Neural progenitor cell (in vitro differentiated cells): ENCODE results near the gene MUC22. TPM values are rescaled to one million over a fixed set of nuclear protein-coding genes. Genes with fewer than 3 reads are reported as not detected.
"Not testable (repeated sequence)": the region's sequence is repeated elsewhere in the genome, so short reads cannot be mapped to it uniquely, and the experiment has no call there.

Experiments used
- DNase-seq: peaks from one replicate; pipeline ENCODE4 v3.0.0-alpha.2; 2016; ENCODE audit warnings: low spot score
- H2AFZ ChIP-seq: fragments of 200-600 bp; sonication (generic); replicated peaks from 2 replicates; pipeline ENCODE4 v1.6.1; 2016; ENCODE audit warnings: antibody characterized with exemption
- H3F3A ChIP-seq: fragments of 200-600 bp; sonication (generic); 2 replicates; pipeline ENCODE4 v1.6.1; 2016; ENCODE audit warnings: antibody characterized with exemption, low read depth
- H3K27ac ChIP-seq: fragments of 200-600 bp; sonication (generic); 2 replicates; pipeline ENCODE4 v1.5.1; 2016; ENCODE audit warnings: mild to moderate bottlenecking
- H3K27me3 ChIP-seq: fragments of 200-600 bp; sonication (generic); 2 replicates; pipeline ENCODE4 v1.6.1; 2016; ENCODE audit warnings: mild to moderate bottlenecking, moderate library complexity
- H3K36me3 ChIP-seq: fragments of 200-600 bp; sonication (generic); 2 replicates; pipeline ENCODE4 v1.5.1; 2016
- H3K4me1 ChIP-seq: fragments of 200-600 bp; sonication (generic); 2 replicates; pipeline ENCODE4 v1.6.1; 2016; ENCODE audit warnings: mixed run types
- H3K4me2 ChIP-seq: fragments of 200-600 bp; sonication (generic); 2 replicates; pipeline ENCODE4 v1.6.1; 2016
- H3K4me3 ChIP-seq: fragments of 200-600 bp; sonication (generic); 2 replicates; pipeline ENCODE4 v1.5.1; 2016
- H3K79me2 ChIP-seq: fragments of 200-600 bp; sonication (generic); 2 replicates; pipeline ENCODE4 v1.6.1; 2016; ENCODE audit warnings: low read depth
- H3K9ac ChIP-seq: fragments of 200-600 bp; sonication (generic); 2 replicates; pipeline ENCODE4 v1.6.1; 2016
- H3K9me3 ChIP-seq: fragments of 200-600 bp; sonication (generic); 2 replicates; pipeline ENCODE4 v1.5.1; 2016; ENCODE audit warnings: low read depth
- H4K20me1 ChIP-seq: fragments of 200-600 bp; sonication (generic); 2 replicates; pipeline ENCODE4 v1.6.1; 2016; ENCODE audit warnings: low read depth
- H3K27ac Mint-ChIP-seq: 3 replicates; pipeline ENCODE4 v1.8.0; 2021; ENCODE audit warnings: mixed read lengths
- H3K27me3 Mint-ChIP-seq: 2 replicates; pipeline ENCODE4 v1.8.0; 2022; ENCODE audit warnings: low read depth, mild to moderate bottlenecking, inconsistent platforms, moderate library complexity, mixed read lengths; ENCODE audit not compliant: insufficient read depth
- H3K36me3 Mint-ChIP-seq: 3 replicates; pipeline ENCODE4 v1.8.0; 2021; ENCODE audit warnings: mixed read lengths
- H3K4me1 Mint-ChIP-seq: 3 replicates; pipeline ENCODE4 v1.8.0; 2021; ENCODE audit warnings: mixed read lengths
- H3K4me3 Mint-ChIP-seq: 3 replicates; pipeline ENCODE4 v1.8.0; 2021; ENCODE audit warnings: mild to moderate bottlenecking, moderate library complexity, mixed read lengths
- H3K9me3 Mint-ChIP-seq: 3 replicates; pipeline ENCODE4 v1.8.0; 2020; ENCODE audit warnings: mixed read lengths
- EZH2 ChIP-seq: fragments of 200-600 bp; sonication (generic); IDR thresholded peaks from 2 replicates; pipeline ENCODE4 v1.6.1; 2017; ENCODE audit warnings: antibody characterized with exemption, mild to moderate bottlenecking, moderate library complexity
- EZH2phosphoT487 ChIP-seq: fragments of 200-600 bp; sonication (generic); IDR thresholded peaks from 2 replicates; pipeline ENCODE4 v1.6.1; 2017; ENCODE audit warnings: antibody characterized with exemption
- total RNA-seq: library from RNA; depleted of rRNA; stranded (reverse); fragments of >200 nt; gene quantifications from 2 replicates; pipeline ENCODE4 v1.2.3, GENCODE V29; 2015; ENCODE audit warnings: low replicate concordance
- TF ChIP-seq, protein P1 (sequence below): fragments of 200-600 bp; sonication (generic); IDR thresholded peaks from 2 replicates; pipeline ENCODE4 v1.5.1; 2017; ENCODE audit warnings: antibody characterized with exemption, mild to moderate bottlenecking

The MUC22 gene
- total RNA-seq, 1 donor from 2014 or later, result not detected

DNA sequence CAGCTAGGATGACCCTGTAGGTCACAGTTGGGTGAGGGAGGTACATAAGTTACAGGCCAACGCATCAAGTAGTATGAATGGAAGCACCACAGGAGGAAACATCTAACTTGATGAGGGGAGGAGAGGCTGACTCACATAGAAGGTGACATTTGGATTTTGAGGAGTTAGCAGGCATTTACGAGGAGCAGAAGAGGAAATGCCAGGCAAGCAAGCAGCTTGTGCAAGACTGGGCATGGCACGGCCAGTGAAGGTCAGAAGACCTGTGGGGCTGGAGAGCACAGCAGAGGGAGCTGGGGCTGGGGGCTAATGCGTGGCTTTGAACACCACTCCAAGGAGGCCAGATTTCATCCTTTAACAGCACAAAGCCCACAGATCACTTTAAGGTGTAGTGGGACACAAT is 37.8 kb downstream of the MUC22 start:
- H3K36me3 Mint-ChIP-seq, result no peaks in the 10 kb centered on the region
- TF ChIP-seq EZH2 (no peak), EZH2phosphoT487 (no peak)
- TF ChIP-seq, protein P1, sequence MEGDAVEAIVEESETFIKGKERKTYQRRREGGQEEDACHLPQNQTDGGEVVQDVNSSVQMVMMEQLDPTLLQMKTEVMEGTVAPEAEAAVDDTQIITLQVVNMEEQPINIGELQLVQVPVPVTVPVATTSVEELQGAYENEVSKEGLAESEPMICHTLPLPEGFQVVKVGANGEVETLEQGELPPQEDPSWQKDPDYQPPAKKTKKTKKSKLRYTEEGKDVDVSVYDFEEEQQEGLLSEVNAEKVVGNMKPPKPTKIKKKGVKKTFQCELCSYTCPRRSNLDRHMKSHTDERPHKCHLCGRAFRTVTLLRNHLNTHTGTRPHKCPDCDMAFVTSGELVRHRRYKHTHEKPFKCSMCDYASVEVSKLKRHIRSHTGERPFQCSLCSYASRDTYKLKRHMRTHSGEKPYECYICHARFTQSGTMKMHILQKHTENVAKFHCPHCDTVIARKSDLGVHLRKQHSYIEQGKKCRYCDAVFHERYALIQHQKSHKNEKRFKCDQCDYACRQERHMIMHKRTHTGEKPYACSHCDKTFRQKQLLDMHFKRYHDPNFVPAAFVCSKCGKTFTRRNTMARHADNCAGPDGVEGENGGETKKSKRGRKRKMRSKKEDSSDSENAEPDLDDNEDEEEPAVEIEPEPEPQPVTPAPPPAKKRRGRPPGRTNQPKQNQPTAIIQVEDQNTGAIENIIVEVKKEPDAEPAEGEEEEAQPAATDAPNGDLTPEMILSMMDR, result no peak
- no peak for DNase-seq
- no peaks in the 10 kb centered on the region for H3K9me3 ChIP-seq
- H3K4me2 ChIP-seq, result no peak overlapping the region
- no peaks in the 10 kb centered on the region for H3K79me2 ChIP-seq
- no peak overlapping the region for H3K4me3 ChIP-seq
- H3K4me1 ChIP-seq, result peaks cover under 1% of the 10 kb centered on the region
- H3K27ac Mint-ChIP-seq, result no peak overlapping the region
- H4K20me1 ChIP-seq, result no peaks in the 10 kb centered on the region
- H3K9me3 Mint-ChIP-seq, result peaks cover 5% of the 10 kb centered on the region
- H3K4me1 Mint-ChIP-seq, result peaks cover 5% of the 10 kb centered on the region
- no peak overlapping the region for H3K9ac ChIP-seq
- H2AFZ ChIP-seq, result no peak overlapping the region
- H3K27ac ChIP-seq, result no peak overlapping the region
- no peaks in the 10 kb centered on the region for H3K27me3 ChIP-seq
- no peaks in the 10 kb centered on the region for H3F3A ChIP-seq
- H3K36me3 ChIP-seq, result no peaks in the 10 kb centered on the region
- peaks cover 11% of the 10 kb centered on the region for H3K27me3 Mint-ChIP-seq
- no peak overlapping the region for H3K4me3 Mint-ChIP-seq

DNA sequence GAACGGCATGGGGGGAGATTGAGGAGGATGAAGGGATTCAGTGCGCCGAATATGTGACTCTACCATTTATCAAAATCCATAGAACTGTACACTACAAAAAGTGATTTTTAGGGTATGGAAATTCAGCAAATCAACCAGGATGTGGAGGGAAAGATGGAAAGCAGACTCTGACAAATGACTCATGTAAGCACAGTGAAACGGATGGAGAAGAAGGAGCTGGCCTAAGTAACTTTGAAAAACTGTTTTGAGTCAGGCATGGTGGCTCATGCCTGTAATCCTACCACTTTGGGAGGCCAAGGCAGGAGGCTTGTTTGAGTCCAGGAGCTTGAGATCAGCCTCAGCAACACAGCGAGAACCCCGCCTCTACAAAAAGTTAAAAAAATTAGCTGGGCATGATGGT is 39.2 kb downstream of the MUC22 start:
- Histone ChIP-seq H3K27ac (no peak overlapping the region), H3K9me3 (no peaks in the 10 kb centered on the region), H3K4me3 (no peak overlapping the region), H3K9ac (no peak overlapping the region), H3K27me3 (no peaks in the 10 kb centered on the region), H3K36me3 (no peaks in the 10 kb centered on the region), H3K4me2 (no peak overlapping the region), H3F3A (no peaks in the 10 kb centered on the region), H3K4me1 (peaks cover 11% of the 10 kb centered on the region), H3K79me2 (no peaks in the 10 kb centered on the region), H2AFZ (no peak overlapping the region), H4K20me1 (no peaks in the 10 kb centered on the region)
- no peak for TF ChIP-seq EZH2
- TF ChIP-seq EZH2phosphoT487, result no peak
- TF ChIP-seq, protein P1, result no peak
- Mint-ChIP-seq H3K4me1 (peaks cover 16% of the 10 kb centered on the region), H3K4me3 (no peak overlapping the region), H3K27me3 (peaks cover 15% of the 10 kb centered on the region), H3K9me3 (peaks cover 5% of the 10 kb centered on the region), H3K27ac (no peak overlapping the region), H3K36me3 (no peaks in the 10 kb centered on the region)
- DNase-seq, result no peak

DNA sequence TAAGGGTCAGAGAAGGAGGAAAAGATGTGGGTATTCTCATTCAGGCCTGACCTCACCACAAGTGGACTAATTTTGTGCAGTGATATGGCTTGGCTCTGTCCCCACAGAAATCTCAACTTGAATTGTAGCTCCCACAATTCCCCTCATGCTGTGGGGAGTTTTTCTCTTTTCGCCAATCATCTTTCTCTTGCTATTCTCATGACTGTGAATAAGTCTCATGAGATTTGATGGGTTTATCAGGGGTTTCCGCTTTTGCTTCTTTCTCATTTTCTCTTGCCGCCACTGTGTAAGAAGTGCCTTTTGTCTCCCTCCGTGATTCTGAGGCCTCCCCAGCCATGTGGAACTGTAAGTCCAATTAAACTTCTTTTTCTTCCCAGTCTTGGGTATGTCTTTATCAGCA is 42.9 kb downstream of the MUC22 start:
- not testable (repeated sequence) for DNase-seq, H3K27ac ChIP-seq, H3K36me3 ChIP-seq, H3K9me3 ChIP-seq, H3K9ac ChIP-seq, H3K27me3 ChIP-seq, H3K9me3 Mint-ChIP-seq, H3K4me3 ChIP-seq, H3K79me2 ChIP-seq, H3K36me3 Mint-ChIP-seq, H3K4me3 Mint-ChIP-seq, H4K20me1 ChIP-seq, H3K27me3 Mint-ChIP-seq, H3K4me2 ChIP-seq
- Mint-ChIP-seq H3K4me1 (peaks cover 29% of the 10 kb centered on the region), H3K27ac (peak overlapping the region; percentile 8)
- H3K4me1 ChIP-seq, result peaks cover 26% of the 10 kb centered on the region
- peak overlapping the region; percentile 12 for H2AFZ ChIP-seq
- H3F3A ChIP-seq, result peaks cover 17% of the 10 kb centered on the region

DNA sequence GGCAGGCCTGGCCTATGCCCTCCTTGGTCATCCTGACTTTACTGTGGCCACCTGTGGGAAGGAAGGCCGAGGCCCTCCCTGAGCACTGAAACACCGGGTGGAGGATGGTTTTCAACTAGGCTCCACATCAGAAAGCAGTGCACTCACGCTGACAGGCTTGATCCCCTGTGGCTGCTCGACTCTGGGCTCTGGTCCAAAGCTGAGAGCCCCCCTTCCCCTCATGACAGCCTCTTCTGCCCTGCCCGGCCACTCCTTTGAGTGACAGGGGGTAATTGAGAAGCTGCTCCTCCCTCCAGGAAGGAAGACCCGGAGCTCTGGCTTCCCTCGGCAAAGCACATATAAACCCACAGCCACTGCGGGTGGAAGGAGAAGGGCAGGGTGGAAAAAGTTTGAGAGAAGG is 43.6 kb downstream of the MUC22 start:
- Histone ChIP-seq H3K4me1 (peaks cover 32% of the 10 kb centered on the region), H3K27me3 (no peaks in the 10 kb centered on the region), H3K27ac (no peak overlapping the region), H3F3A (peaks cover 22% of the 10 kb centered on the region), H4K20me1 (no peaks in the 10 kb centered on the region), H2AFZ (peak overlapping the region; percentile 12), H3K4me3 (no peak overlapping the region), H3K36me3 (no peaks in the 10 kb centered on the region), H3K9ac (no peak overlapping the region), H3K4me2 (no peak overlapping the region), H3K79me2 (no peaks in the 10 kb centered on the region), H3K9me3 (no peaks in the 10 kb centered on the region)
- peak; percentile 21 for DNase-seq
- H3K4me1 Mint-ChIP-seq, result peaks cover 32% of the 10 kb centered on the region
- no peaks in the 10 kb centered on the region for H3K36me3 Mint-ChIP-seq
- H3K9me3 Mint-ChIP-seq, result peaks cover 4% of the 10 kb centered on the region
- TF ChIP-seq EZH2phosphoT487 (no peak), EZH2 (no peak)
- TF ChIP-seq, protein P1, result no peak
- H3K4me3 Mint-ChIP-seq, result no peak overlapping the region
- H3K27me3 Mint-ChIP-seq, result peaks cover 8% of the 10 kb centered on the region
- H3K27ac Mint-ChIP-seq, result no peak overlapping the region
